Hepatocyte (in vitro differentiated cells): ENCODE results near the gene ADD1. TPM values are rescaled to one million over a fixed set of nuclear protein-coding genes. Genes with fewer than 3 reads are reported as not detected.
A peak's percentile ranks its signal among the peaks of the same experiment; 100 is the strongest.

Source experiments
- DNase-seq: peaks from one replicate; pipeline ENCODE4 v3.0.0-alpha.2; 2016; ENCODE audit warnings: low spot score
- H2AFZ ChIP-seq: fragments of 200-600 bp; sonication (generic); 2 replicates; pipeline ENCODE4 v1.6.0; 2016; ENCODE audit warnings: antibody characterized with exemption, mild to moderate bottlenecking
- H3K27ac ChIP-seq: fragments of 200-600 bp; sonication (generic); 2 replicates; pipeline ENCODE4 v1.5.1; 2016; ENCODE audit warnings: mild to moderate bottlenecking
- H3K27me3 ChIP-seq: fragments of 200-600 bp; sonication (generic); 2 replicates; pipeline ENCODE4 v1.6.1; 2016
- H3K36me3 ChIP-seq: fragments of 200-600 bp; sonication (generic); replicated peaks from 2 replicates; pipeline ENCODE4 v1.5.1; 2016; ENCODE audit warnings: low read depth; ENCODE audit not compliant: insufficient read depth
- H3K4me1 ChIP-seq: fragments of 200-600 bp; sonication (generic); 2 replicates; pipeline ENCODE4 v1.5.1; 2016; ENCODE audit warnings: mild to moderate bottlenecking, moderate library complexity; ENCODE audit not compliant: insufficient read depth
- H3K4me2 ChIP-seq: fragments of 200-600 bp; sonication (generic); 2 replicates; pipeline ENCODE4 v1.6.0; 2016
- H3K4me3 ChIP-seq: fragments of 200-600 bp; sonication (generic); 2 replicates; pipeline ENCODE4 v1.5.1; 2016; ENCODE audit warnings: mild to moderate bottlenecking
- H3K79me2 ChIP-seq: fragments of 200-600 bp; sonication (generic); 2 replicates; pipeline ENCODE4 v1.6.0; 2017; ENCODE audit warnings: mild to moderate bottlenecking
- H3K9me2 ChIP-seq: fragments of 200-600 bp; sonication (generic); replicated peaks from 2 replicates; pipeline ENCODE4 v1.6.0; 2017; ENCODE audit warnings: mild to moderate bottlenecking; ENCODE audit not compliant: insufficient read depth
- H3K9me3 ChIP-seq: fragments of 200-600 bp; sonication (generic); 2 replicates; pipeline ENCODE4 v1.5.1; 2016; ENCODE audit warnings: low read depth, mild to moderate bottlenecking
- H4K20me1 ChIP-seq: fragments of 200-600 bp; sonication (generic); 2 replicates; pipeline ENCODE4 v1.6.0; 2016; ENCODE audit warnings: mild to moderate bottlenecking; ENCODE audit not compliant: insufficient read depth, poor library complexity, severe bottlenecking
- CTCF ChIP-seq: fragments of 200-600 bp; sonication (generic); IDR thresholded peaks from 2 replicates; pipeline ENCODE4 v1.5.1; 2016; ENCODE audit warnings: antibody characterized with exemption, mild to moderate bottlenecking; ENCODE audit not compliant: poor library complexity
- EZH2 ChIP-seq: fragments of 200-600 bp; sonication (generic); IDR thresholded peaks from 2 replicates; pipeline ENCODE4 v1.6.1; 2016; ENCODE audit warnings: antibody characterized with exemption, mild to moderate bottlenecking, borderline replicate concordance
- EZH2phosphoT487 ChIP-seq: fragments of 200-600 bp; sonication (generic); IDR thresholded peaks from one replicate; pipeline ENCODE4 v1.6.1; 2018; ENCODE audit warnings: antibody characterized with exemption, mild to moderate bottlenecking, low read depth, moderate library complexity; ENCODE audit not compliant: unreplicated experiment, severe bottlenecking
- whole genome bisulfite sequencing: methylation state at CpG from one replicate; pipeline ENCODE4 v1.1.6; 2016; ENCODE audit warnings: low lambda C conversion rate; ENCODE audit errors: missing lambda C conversion rate; 5-methylcytosine and 5-hydroxymethylcytosine counted together
- polyA plus RNA-seq: library from polyadenylated mRNA; unstranded; fragments of >200 nt; fragmentation: Nextera tagmentation; extraction: Ambion mirVana; gene quantifications from 2 replicates; pipeline ENCODE4 v1.2.1, GENCODE V29; 2016
- total RNA-seq: library from RNA; depleted of rRNA; stranded (reverse); fragments of >200 nt; gene quantifications from 2 replicates; pipeline ENCODE4 v1.2.3, GENCODE V29; 2014

ADD1 gene
- total and polyA plus RNA-seq, 2 experiments from 2014 or later, result 179 to 208 TPM

GRCh38 chr4:2931512-2932301 is 88.1 kb downstream of the ADD1 start:
- 96% methylated on average over 34 of the region's 38 CpGs for WGBS
- Histone ChIP-seq H4K20me1 (no peaks in the 10 kb centered on the region), H3K79me2 (peaks cover 26% of the 10 kb centered on the region), H3K27me3 (no peaks in the 10 kb centered on the region), H3K4me1 (peaks cover 25% of the 10 kb centered on the region), H3K9me2 (no peaks in the 10 kb centered on the region), H3K9me3 (no peaks in the 10 kb centered on the region), H3K36me3 (no peaks in the 10 kb centered on the region), H2AFZ (no peak overlapping the region), H3K4me2 (no peak overlapping the region), H3K4me3 (no peak overlapping the region), H3K27ac (no peak overlapping the region)
- no peak for DNase-seq
- no peak for TF ChIP-seq EZH2phosphoT487

DNA sequence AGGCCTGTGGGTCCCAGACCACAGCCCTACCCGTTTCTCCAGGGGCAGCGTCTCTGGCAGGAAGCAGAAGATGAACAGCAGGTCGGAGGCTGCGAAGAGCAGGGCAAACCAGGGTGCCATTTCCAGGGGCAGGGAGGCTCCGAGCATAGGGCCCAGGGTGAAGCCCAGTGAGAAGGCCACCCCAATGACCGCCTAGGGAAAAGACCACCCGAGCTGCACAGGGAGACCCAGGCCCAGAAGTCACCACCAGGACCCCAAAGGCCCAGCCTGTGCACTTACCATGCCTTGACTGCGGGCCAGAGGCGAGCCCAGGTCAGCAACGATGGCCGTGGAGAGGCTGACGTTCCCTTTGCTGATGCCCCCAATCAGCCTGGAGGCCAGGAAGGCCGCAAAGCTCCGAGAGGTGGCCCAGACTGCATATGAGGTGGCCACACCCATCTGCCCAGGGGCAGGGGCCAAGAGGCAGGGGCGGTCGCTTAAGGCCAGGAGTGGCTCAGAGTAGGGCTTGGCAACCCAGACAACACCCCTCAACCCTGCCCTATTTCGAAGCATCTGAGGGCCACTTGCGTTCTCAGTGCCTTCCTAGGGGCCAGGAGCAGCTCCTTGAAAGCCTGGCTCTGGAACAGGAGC is 88.8 kb downstream of the ADD1 start:
- WGBS, result 93% methylated on average over 18 of the region's 18 CpGs
- H3K27ac ChIP-seq, result no peak overlapping the region
- no peaks in the 10 kb centered on the region for H3K9me2 ChIP-seq
- H3K9me3 ChIP-seq, result no peaks in the 10 kb centered on the region
- TF ChIP-seq EZH2 (no peak), EZH2phosphoT487 (no peak), CTCF (no peak)
- H2AFZ ChIP-seq, result no peak overlapping the region
- H3K4me1 ChIP-seq, result peaks cover 29% of the 10 kb centered on the region
- H3K36me3 ChIP-seq, result no peaks in the 10 kb centered on the region
- H3K27me3 ChIP-seq, result no peaks in the 10 kb centered on the region
- DNase-seq, result no peak
- no peaks in the 10 kb centered on the region for H4K20me1 ChIP-seq
- peak overlapping the region; percentile 94 for H3K4me2 ChIP-seq
- H3K79me2 ChIP-seq, result peaks cover 28% of the 10 kb centered on the region
- no peak overlapping the region for H3K4me3 ChIP-seq

DNA sequence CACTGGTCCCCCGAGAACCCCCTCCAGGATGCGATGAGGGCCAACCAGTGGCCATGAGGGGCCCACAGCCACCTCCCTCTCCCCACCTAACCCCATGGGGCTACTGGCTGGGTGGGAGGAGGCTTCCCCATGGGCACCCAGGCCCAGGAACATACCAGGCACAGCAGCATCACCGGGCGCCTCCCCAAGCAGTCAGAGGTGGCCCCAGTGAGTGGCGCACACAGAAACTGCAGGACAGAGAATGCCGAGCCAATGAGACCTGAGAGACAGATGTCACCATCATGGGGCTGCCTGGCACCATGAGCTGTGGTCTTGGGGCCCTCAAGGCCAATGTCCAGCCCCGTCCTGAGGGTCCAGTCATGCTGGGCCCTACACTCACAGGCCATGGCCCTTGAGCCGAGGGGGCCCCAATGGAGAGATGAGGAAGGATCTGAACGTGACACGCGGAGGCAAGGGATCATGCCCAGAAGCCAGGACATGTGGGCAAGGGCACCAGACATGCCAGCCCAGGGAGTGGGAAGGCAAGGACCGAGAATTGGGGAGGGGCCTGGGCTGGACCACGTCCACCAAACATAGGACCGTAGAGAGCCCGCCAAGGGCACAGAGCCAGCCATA is 89.4 kb downstream of the ADD1 start:
- H3K4me1 ChIP-seq, result peaks cover 29% of the 10 kb centered on the region

More for the DNA sequence above, 89.4 kb downstream of the ADD1 start:
- TF ChIP-seq EZH2 (no peak), CTCF (no peak), EZH2phosphoT487 (no peak)
- H4K20me1 ChIP-seq, result no peaks in the 10 kb centered on the region
- no peaks in the 10 kb centered on the region for H3K9me2 ChIP-seq
- H3K4me3 ChIP-seq, result no peak overlapping the region
- peak overlapping the region; percentile 50 for H3K27ac ChIP-seq
- no peaks in the 10 kb centered on the region for H3K9me3 ChIP-seq
- H3K27me3 ChIP-seq, result no peaks in the 10 kb centered on the region
- no peaks in the 10 kb centered on the region for H3K36me3 ChIP-seq
- H2AFZ ChIP-seq, result no peak overlapping the region
- DNase-seq, result no peak
- peak overlapping the region; percentile 94 for H3K4me2 ChIP-seq
- H3K79me2 ChIP-seq, result peaks cover 28% of the 10 kb centered on the region
- whole genome bisulfite sequencing, result 90% methylated on average over 15 of the region's 15 CpGs
